Stimulated activated CD8-positive, alpha-beta memory T cell treated with anti-CD3 and anti-CD28 coated beads, Interleukin-15, amount 100 ng/mL, for 1 hour (primary cell): ENCODE measurements around the gene TAB3.

Experiments used
- DNase-seq: peaks from one replicate; pipeline ENCODE4 v3.0.0-alpha.2; 2020; ENCODE audit warnings: low read depth

The TAB3 gene

GRCh38 chrX:30889147-30890140, at the start of gene TAB3:
TAB3 (minus strand) TSS chrX:30889254; CDS start chrX:30859588, 29,666 bp downstream.
- peak; percentile 82 for DNase-seq

GRCh38 chrX:30938295-30938694, 49.2 kb upstream of the TAB3 start:
- DNase-seq: no peak

- no peak for DNase-seq
Observed at GRCh38 chrX:30935985-30936384, 46.9 kb upstream of the TAB3 start.

- no peak for DNase-seq
Observed at GRCh38 chrX:30931920-30932319, 42.9 kb upstream of the TAB3 start.

GRCh38 chrX:30930679-30931078, 41.6 kb upstream of the TAB3 start:
- no peak for DNase-seq

- no peak for DNase-seq
Observed at GRCh38 chrX:30930143-30930542, 41.1 kb upstream of the TAB3 start.

- no peak for DNase-seq
Observed at GRCh38 chrX:30920271-30920670, 31.2 kb upstream of the TAB3 start.

GRCh38 chrX:30918480-30918879, 29.4 kb upstream of the TAB3 start:
- DNase-seq: no peak

- DNase-seq: no peak
Observed at GRCh38 chrX:30913492-30913891, 24.4 kb upstream of the TAB3 start.

- DNase-seq: no peak
Observed at GRCh38 chrX:30910124-30910860, 21.2 kb upstream of the TAB3 start.

GRCh38 chrX:30906726-30907125, 17.7 kb upstream of the TAB3 start:
- no peak for DNase-seq

GRCh38 chrX:30905321-30905720, 16.3 kb upstream of the TAB3 start:
- no peak for DNase-seq

GRCh38 chrX:30904632-30905031, 15.6 kb upstream of the TAB3 start:
- no peak for DNase-seq

- DNase-seq: no peak
Observed at GRCh38 chrX:30904186-30904585, 15.1 kb upstream of the TAB3 start.

GRCh38 chrX:30900227-30900626, 11.2 kb upstream of the TAB3 start:
- DNase-seq: no peak

- DNase-seq: no peak
Observed at GRCh38 chrX:30898886-30899285, 9.8 kb upstream of the TAB3 start.

GRCh38 chrX:30895370-30895769, 6.3 kb upstream of the TAB3 start:
- DNase-seq: no peak

GRCh38 chrX:30893206-30893605, 4.2 kb upstream of the TAB3 start:
- DNase-seq: no peak

GRCh38 chrX:30892591-30892990, 3.5 kb upstream of the TAB3 start:
- DNase-seq: no peak

GRCh38 chrX:30888526-30889146, 418 bp downstream of the TAB3 start:
- DNase-seq: no peak

- no peak for DNase-seq
Observed at GRCh38 chrX:30887721-30888120, 1.3 kb downstream of the TAB3 start.

GRCh38 chrX:30887288-30887687, 1.8 kb downstream of the TAB3 start:
- no peak for DNase-seq

GRCh38 chrX:30885136-30885535, 3.9 kb downstream of the TAB3 start:
- DNase-seq: no peak
